ENCODE measurements around the gene ARMC5.
"Not testable (repeated sequence)": the region's sequence is repeated elsewhere in the genome, so short reads cannot be mapped to it uniquely, and the experiment has no call there.

Gene ARMC5

GRCh38 chr16:31439519-31439918 is 19.8 kb upstream of the ARMC5 start:
- H3K79me2 ChIP-seq (ENCODE audit: control insufficient read depth, low read length), result no peaks in the 10 kb centered on the region
- TF ChIP-seq CTCF (IDR thresholded peaks at IDR 0.05; ENCODE audit: low read depth, low read length, poor library complexity, severe bottlenecking) (no peak), EZH2phosphoT487 (IDR thresholded peaks at IDR 0.05; ENCODE audit: borderline replicate concordance, low read length) (no peak)
- no peaks in the 10 kb centered on the region for H3K27me3 ChIP-seq (ENCODE audit: control insufficient read depth, low read length)
- 0 out of 2 replicates have a peak, but pooled peaks cover 2% of the 10 kb centered on the region for H3F3A ChIP-seq (ENCODE audit: control insufficient read depth, insufficient read depth)
- no peak overlapping the region for H3K27ac ChIP-seq (ENCODE audit: low read depth, low read length)
- H3K4me1 ChIP-seq (ENCODE audit: control insufficient read depth, low read length), result peaks cover 28% of the 10 kb centered on the region
- peak overlapping the region; percentile 72 for H3K4me2 ChIP-seq (ENCODE audit: low read length)
- no peaks in the 10 kb centered on the region for H3K9me2 ChIP-seq (replicated peaks; ENCODE audit: control insufficient read depth, low read length)
- peak overlapping the region; percentile 55 for H3K4me3 ChIP-seq (ENCODE audit: low read length)
- no peaks in the 10 kb centered on the region for H3K9me3 ChIP-seq (ENCODE audit: control insufficient read depth, insufficient read depth, low read length)
- no peaks in the 10 kb centered on the region for H4K20me1 ChIP-seq (ENCODE audit: control insufficient read depth, insufficient read depth, low read depth, low read length)
- no peaks in the 10 kb centered on the region for H3K36me3 ChIP-seq (ENCODE audit: control insufficient read depth, low read length)

- no peaks in the 10 kb centered on the region for H3K36me3 ChIP-seq (ENCODE audit: control insufficient read depth, low read length)
- no peaks in the 10 kb centered on the region for H3K79me2 ChIP-seq (ENCODE audit: control insufficient read depth, low read length)
- TF ChIP-seq EZH2phosphoT487 (IDR thresholded peaks at IDR 0.05; ENCODE audit: borderline replicate concordance, low read length), result no peak
- no peak for TF ChIP-seq CTCF (IDR thresholded peaks at IDR 0.05; ENCODE audit: low read depth, low read length, poor library complexity, severe bottlenecking)
- H3K4me3 ChIP-seq (ENCODE audit: low read length), result no peak overlapping the region
- no peaks in the 10 kb centered on the region for H3K9me3 ChIP-seq (ENCODE audit: control insufficient read depth, insufficient read depth, low read length)
- no peak overlapping the region for H3K4me2 ChIP-seq (ENCODE audit: low read length)
- no peaks in the 10 kb centered on the region for H4K20me1 ChIP-seq (ENCODE audit: control insufficient read depth, insufficient read depth, low read depth, low read length)
- H3K4me1 ChIP-seq (ENCODE audit: control insufficient read depth, low read length), result peaks cover 28% of the 10 kb centered on the region
- H3F3A ChIP-seq (ENCODE audit: control insufficient read depth, insufficient read depth), result 0 out of 2 replicates have a peak, but pooled peaks cover 2% of the 10 kb centered on the region
- H3K27ac ChIP-seq (ENCODE audit: low read depth, low read length), result no peak overlapping the region
- no peaks in the 10 kb centered on the region for H3K27me3 ChIP-seq (ENCODE audit: control insufficient read depth, low read length)
- no peaks in the 10 kb centered on the region for H3K9me2 ChIP-seq (replicated peaks; ENCODE audit: control insufficient read depth, low read length)
Measured at GRCh38 chr16:31440516-31441184, 18.7 kb upstream of the ARMC5 start.

- Histone ChIP-seq H3K9me3 (ENCODE audit: control insufficient read depth, insufficient read depth, low read length) (no peaks in the 10 kb centered on the region), H3K79me2 (ENCODE audit: control insufficient read depth, low read length) (no peaks in the 10 kb centered on the region), H3K9me2 (replicated peaks; ENCODE audit: control insufficient read depth, low read length) (no peaks in the 10 kb centered on the region), H3K4me2 (ENCODE audit: low read length) (no peak overlapping the region), H3K36me3 (ENCODE audit: control insufficient read depth, low read length) (no peaks in the 10 kb centered on the region), H3K27ac (ENCODE audit: low read depth, low read length) (no peak overlapping the region), H3K4me1 (ENCODE audit: control insufficient read depth, low read length) (peaks cover 28% of the 10 kb centered on the region), H4K20me1 (ENCODE audit: control insufficient read depth, insufficient read depth, low read depth, low read length) (no peaks in the 10 kb centered on the region), H3F3A (ENCODE audit: control insufficient read depth, insufficient read depth) (0 out of 2 replicates have a peak, but pooled peaks cover 2% of the 10 kb centered on the region), H3K27me3 (ENCODE audit: control insufficient read depth, low read length) (no peaks in the 10 kb centered on the region), H3K4me3 (ENCODE audit: low read length) (no peak overlapping the region)
- TF ChIP-seq CTCF (IDR thresholded peaks at IDR 0.05; ENCODE audit: low read depth, low read length, poor library complexity, severe bottlenecking) (no peak), EZH2phosphoT487 (IDR thresholded peaks at IDR 0.05; ENCODE audit: borderline replicate concordance, low read length) (no peak)
Measured at GRCh38 chr16:31441956-31442355, 17.3 kb upstream of the ARMC5 start.

GRCh38 chr16:31445931-31446330 is 13.4 kb upstream of the ARMC5 start:
- H3F3A ChIP-seq (ENCODE audit: control insufficient read depth, insufficient read depth); H3K4me1 ChIP-seq (ENCODE audit: control insufficient read depth, low read length); H4K20me1 ChIP-seq (ENCODE audit: control insufficient read depth, insufficient read depth, low read depth, low read length); H3K4me2 ChIP-seq (ENCODE audit: low read length); H3K9me3 ChIP-seq (ENCODE audit: control insufficient read depth, insufficient read depth, low read length); H3K36me3 ChIP-seq (ENCODE audit: control insufficient read depth, low read length); H3K79me2 ChIP-seq (ENCODE audit: control insufficient read depth, low read length); H3K27ac ChIP-seq (ENCODE audit: low read depth, low read length); H3K9me2 ChIP-seq (replicated peaks; ENCODE audit: control insufficient read depth, low read length); H3K4me3 ChIP-seq (ENCODE audit: low read length); H3K27me3 ChIP-seq (ENCODE audit: control insufficient read depth, low read length): not testable (repeated sequence)
